Omental fat pad (tissue), 4 donors: ENCODE measurements around the gene EVI5. TPM values are rescaled to one million over a fixed set of nuclear protein-coding genes. Genes with fewer than 3 reads are reported as not detected.

Source experiments
- ATAC-seq: fragments of 150-250 bp; one replicate; pipeline ENCODE4 v1.9.1; 2016; ENCODE audit warnings: mild to moderate bottlenecking, moderate library complexity; ENCODE audit not compliant: low FRiP score
- DNase-seq: peaks from one replicate; pipeline ENCODE4 v3.0.0-alpha.2; 2019; ENCODE audit warnings: low spot score
- total RNA-seq, 4 donors: library from RNA; depleted of rRNA; stranded (reverse); fragments of >200 nt; gene quantifications; one replicate each; pipeline ENCODE4 v1.1.0, GENCODE V29; 2016
- TF ChIP-seq, protein P1 (sequence below), 3 donors: fragments of 450-650 bp; IDR thresholded peaks; one replicate each; pipeline ENCODE4 v1.5.1; 2016 to 2017; ENCODE audit warnings: antibody characterized with exemption in 3 of 3, mild to moderate bottlenecking in 3 of 3, moderate library complexity in 2 of 3

EVI5 gene
- total RNA-seq, 4 donors from 2014 or later: 25.9 to 38.3 (median 30.7) TPM

DNA sequence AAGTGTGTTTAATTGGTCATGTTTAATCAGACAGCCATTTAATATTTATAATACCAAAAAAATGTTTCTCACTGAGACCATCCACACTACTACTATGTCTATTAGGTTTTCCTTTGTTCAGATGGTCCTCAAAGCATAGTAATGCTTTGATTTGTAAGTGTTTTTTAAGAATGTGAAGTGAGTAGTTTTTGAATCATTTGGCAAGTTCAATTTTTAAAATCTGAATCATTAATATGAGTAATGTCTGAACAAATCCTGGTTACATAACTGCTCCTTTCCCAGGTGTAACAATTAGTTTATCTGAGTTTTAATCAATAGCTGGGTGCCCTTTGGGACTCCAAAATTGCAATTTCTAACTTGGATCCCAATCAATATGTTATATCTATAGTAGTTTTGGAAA lies 23.5 kb upstream of the EVI5 start:
- peak; percentile 47 for ATAC-seq
- TF ChIP-seq, protein P1, sequence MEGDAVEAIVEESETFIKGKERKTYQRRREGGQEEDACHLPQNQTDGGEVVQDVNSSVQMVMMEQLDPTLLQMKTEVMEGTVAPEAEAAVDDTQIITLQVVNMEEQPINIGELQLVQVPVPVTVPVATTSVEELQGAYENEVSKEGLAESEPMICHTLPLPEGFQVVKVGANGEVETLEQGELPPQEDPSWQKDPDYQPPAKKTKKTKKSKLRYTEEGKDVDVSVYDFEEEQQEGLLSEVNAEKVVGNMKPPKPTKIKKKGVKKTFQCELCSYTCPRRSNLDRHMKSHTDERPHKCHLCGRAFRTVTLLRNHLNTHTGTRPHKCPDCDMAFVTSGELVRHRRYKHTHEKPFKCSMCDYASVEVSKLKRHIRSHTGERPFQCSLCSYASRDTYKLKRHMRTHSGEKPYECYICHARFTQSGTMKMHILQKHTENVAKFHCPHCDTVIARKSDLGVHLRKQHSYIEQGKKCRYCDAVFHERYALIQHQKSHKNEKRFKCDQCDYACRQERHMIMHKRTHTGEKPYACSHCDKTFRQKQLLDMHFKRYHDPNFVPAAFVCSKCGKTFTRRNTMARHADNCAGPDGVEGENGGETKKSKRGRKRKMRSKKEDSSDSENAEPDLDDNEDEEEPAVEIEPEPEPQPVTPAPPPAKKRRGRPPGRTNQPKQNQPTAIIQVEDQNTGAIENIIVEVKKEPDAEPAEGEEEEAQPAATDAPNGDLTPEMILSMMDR (IDR thresholded peaks at IDR 0.05): no peak
- no peak for DNase-seq

DNA sequence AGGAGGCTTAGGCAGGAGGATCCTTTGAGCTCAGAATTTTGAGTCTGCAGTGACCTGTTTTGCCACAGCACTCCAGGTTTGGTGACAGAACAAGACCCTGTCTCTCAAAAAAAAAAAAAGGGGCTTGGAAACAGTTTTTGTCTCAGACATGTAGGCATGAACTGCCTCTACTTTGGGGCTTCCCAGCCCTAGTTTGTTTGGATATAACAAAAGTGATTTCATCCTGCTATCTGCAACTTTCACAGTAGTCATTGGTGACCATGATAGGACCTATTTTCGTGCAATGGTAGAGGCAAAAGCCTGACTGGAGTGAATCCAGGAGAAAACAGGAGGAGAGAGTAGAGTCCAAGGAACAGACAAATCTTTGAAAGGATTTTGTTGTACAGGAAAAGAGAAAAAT lies 20.3 kb upstream of the EVI5 start:
- DNase-seq: no peak
- ATAC-seq: no peak

DNA sequence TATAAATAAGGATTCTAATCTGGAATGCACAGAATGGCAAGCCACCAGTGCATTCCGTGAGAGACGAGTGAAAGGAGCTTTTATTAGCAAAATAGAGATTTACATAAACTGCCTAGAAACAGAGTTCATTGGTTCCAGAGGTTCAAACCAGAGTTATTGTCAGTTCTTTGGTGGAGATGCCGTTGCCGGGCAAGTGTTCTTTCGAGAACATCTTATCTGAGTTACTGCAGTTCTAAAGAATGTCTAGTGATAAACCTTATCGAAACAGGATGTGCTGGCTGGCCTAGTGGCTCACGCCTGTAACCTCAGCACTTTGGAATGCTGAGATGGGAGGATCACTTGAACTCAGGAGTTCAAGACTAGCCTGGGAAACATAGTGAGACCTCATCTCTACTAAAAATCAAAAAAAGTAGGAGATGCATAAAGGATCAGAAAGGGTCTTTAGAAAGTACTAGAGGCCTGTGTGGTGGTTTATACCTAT lies 19.9 kb upstream of the EVI5 start:
- no peak for DNase-seq
- TF ChIP-seq, protein P1 (IDR thresholded peaks at IDR 0.05): no peak
- ATAC-seq: peak; percentile 96

More for the DNA sequence above, 20.3 kb upstream of the EVI5 start:
- TF ChIP-seq, protein P1 (IDR thresholded peaks at IDR 0.05): no peak

DNA sequence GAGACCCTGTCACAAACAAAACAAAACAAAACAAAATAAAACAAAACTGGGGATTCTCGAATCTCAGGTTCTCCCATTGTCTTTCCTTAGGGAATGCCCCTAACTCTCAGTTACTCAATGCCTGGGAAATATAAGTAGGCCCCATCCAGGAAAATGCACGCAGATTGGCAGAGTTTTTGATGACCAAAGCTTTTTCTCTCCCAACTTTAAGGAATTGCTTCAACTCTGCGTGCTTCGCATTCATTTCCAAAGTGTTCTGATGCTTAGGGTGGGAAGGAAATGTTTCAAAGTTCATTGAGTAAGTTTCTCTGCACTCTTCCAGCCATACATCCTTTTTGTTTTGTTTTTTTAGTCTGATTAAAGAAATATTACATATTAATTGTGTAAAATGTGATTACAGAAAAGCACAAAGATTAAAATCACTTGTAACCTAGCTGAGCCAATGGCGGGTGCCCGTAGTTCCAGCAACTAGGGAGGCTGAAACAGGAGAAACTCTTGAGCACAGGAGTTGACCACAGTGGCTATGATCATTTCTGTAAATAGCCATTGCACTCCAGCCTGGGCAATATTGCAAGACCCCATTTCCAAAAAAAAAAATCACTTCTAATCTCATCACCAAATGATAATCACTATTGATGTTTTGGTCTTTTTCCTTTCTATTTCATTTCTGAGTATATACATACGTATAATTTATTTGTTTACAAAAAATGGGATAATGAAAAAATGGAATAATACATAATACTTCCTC lies 18.4 kb upstream of the EVI5 start:
- TF ChIP-seq, protein P1 (IDR thresholded peaks at IDR 0.05): no peak
- ATAC-seq (no peak), DNase-seq (no peak)

DNA sequence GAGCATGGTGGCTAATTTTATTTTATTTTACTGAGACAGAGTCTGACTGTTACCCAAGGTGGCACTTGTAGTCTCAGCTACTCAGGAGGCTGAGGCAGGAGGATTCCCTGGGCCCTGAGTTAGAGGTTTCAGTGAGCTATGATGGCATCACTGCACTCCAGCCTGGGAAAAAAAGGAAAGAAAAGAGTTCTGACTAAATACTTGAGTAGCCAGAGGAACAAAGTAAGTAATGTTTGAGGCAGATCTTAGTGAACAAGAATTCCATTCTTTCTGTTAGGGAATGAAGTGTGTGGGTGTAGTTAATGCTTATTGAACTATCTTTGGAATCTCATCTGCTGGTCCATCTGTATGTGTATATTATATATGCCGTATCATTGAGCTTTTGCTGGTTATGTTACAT lies 13.1 kb upstream of the EVI5 start:
- ATAC-seq: no peak
- TF ChIP-seq, protein P1 (IDR thresholded peaks at IDR 0.05): no peak

DNA sequence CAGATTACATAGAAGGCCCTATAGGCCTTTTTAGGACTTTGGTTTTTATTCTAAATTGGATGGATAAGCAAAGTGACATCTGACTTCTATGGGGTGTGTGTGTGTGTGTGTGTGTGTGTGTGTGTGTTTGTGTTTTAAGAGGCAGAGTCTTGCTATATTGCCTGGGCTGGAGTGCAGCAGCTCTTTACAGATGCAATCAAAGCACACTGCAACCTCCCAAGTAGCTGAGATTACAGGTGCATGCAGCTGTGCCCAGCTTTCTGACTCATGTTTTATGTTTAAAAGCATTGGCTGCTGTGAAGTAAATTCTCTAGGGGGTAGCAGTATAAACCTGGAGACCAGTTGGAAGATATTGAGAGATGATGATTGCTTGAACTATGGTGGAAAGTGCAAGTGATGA lies 12.4 kb upstream of the EVI5 start:
- TF ChIP-seq, protein P1 (IDR thresholded peaks at IDR 0.05): no peak
- no peak for ATAC-seq
- no peak for DNase-seq

More for the DNA sequence above, 13.1 kb upstream of the EVI5 start:
- DNase-seq: no peak

DNA sequence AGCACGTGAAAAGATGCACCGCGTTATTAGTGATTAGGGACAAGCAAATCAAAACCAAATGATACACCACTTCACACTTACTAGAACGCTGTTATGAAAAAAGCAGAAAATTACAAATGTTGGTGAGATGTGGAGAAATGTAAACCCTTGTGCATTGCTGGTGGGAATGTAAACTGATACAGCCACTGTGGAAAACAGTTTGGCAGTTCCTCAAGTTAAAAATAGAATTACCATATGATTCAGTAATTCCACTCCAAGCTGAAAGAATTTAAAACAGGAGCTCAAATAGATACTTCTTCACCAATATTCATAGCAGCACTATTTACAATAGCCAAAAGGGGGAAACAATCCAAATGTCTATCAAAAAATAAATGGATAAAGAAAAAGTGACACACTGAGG lies 10.3 kb upstream of the EVI5 start:
- no peak for DNase-seq
- ATAC-seq: no peak
- TF ChIP-seq, protein P1 (IDR thresholded peaks at IDR 0.05): no peak
